Measurements from ENCODE around the gene STXBP5L.
"Not testable (repeated sequence)": the region's sequence is repeated elsewhere in the genome, so short reads cannot be mapped to it uniquely, and the experiment has no call there.

DNA sequence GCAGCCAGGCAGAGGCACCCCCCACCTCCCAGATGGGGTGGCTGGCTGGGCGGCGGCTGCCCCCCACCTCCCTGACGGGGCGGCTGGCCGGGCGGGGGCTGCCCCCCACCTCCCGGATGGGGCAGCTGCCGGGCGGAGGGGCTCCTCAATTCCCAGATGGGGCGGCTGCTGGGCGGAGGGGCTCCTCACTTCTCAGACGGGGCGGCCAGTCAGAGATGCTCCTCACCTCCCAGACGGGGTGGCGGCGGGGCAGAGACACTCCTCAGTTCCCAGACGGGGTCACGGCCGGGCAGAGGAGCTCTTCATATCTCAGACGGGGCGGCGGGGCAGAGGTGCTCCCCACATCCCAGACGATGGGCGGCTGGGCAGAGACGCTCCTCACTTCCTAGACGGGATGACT is 282.6 kb downstream of the STXBP5L start:
- TF ChIP-seq, protein P1, sequence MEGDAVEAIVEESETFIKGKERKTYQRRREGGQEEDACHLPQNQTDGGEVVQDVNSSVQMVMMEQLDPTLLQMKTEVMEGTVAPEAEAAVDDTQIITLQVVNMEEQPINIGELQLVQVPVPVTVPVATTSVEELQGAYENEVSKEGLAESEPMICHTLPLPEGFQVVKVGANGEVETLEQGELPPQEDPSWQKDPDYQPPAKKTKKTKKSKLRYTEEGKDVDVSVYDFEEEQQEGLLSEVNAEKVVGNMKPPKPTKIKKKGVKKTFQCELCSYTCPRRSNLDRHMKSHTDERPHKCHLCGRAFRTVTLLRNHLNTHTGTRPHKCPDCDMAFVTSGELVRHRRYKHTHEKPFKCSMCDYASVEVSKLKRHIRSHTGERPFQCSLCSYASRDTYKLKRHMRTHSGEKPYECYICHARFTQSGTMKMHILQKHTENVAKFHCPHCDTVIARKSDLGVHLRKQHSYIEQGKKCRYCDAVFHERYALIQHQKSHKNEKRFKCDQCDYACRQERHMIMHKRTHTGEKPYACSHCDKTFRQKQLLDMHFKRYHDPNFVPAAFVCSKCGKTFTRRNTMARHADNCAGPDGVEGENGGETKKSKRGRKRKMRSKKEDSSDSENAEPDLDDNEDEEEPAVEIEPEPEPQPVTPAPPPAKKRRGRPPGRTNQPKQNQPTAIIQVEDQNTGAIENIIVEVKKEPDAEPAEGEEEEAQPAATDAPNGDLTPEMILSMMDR (IDR thresholded peaks at IDR 0.05; ENCODE audit: low read depth, low read length, missing input control) = not testable (repeated sequence)
- not testable (repeated sequence) for TF ChIP-seq RAD21 (IDR thresholded peaks at IDR 0.05); JUND (IDR thresholded peaks at IDR 0.05); YY1 (IDR thresholded peaks at IDR 0.05); RXRA (IDR thresholded peaks at IDR 0.05); EGR1 (IDR thresholded peaks at IDR 0.05; ENCODE audit: low read depth in 2 of 2); GABPA (IDR thresholded peaks at IDR 0.05 in 1 of 2, conservative IDR thresholded peaks at IDR 0.05 in 1 of 2); HNF4G (IDR thresholded peaks at IDR 0.05); FOXA1 (IDR thresholded peaks at IDR 0.05); SP1 (IDR thresholded peaks at IDR 0.05)
- TF ChIP-seq, protein P2, sequence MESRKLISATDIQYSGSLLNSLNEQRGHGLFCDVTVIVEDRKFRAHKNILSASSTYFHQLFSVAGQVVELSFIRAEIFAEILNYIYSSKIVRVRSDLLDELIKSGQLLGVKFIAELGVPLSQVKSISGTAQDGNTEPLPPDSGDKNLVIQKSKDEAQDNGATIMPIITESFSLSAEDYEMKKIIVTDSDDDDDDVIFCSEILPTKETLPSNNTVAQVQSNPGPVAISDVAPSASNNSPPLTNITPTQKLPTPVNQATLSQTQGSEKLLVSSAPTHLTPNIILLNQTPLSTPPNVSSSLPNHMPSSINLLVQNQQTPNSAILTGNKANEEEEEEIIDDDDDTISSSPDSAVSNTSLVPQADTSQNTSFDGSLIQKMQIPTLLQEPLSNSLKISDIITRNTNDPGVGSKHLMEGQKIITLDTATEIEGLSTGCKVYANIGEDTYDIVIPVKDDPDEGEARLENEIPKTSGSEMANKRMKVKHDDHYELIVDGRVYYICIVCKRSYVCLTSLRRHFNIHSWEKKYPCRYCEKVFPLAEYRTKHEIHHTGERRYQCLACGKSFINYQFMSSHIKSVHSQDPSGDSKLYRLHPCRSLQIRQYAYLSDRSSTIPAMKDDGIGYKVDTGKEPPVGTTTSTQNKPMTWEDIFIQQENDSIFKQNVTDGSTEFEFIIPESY (IDR thresholded peaks at IDR 0.05) = not testable (repeated sequence)
- TF ChIP-seq, protein P3, sequence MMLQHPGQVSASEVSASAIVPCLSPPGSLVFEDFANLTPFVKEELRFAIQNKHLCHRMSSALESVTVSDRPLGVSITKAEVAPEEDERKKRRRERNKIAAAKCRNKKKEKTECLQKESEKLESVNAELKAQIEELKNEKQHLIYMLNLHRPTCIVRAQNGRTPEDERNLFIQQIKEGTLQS (IDR thresholded peaks at IDR 0.05) = not testable (repeated sequence)
- TF ChIP-seq, protein P4, sequence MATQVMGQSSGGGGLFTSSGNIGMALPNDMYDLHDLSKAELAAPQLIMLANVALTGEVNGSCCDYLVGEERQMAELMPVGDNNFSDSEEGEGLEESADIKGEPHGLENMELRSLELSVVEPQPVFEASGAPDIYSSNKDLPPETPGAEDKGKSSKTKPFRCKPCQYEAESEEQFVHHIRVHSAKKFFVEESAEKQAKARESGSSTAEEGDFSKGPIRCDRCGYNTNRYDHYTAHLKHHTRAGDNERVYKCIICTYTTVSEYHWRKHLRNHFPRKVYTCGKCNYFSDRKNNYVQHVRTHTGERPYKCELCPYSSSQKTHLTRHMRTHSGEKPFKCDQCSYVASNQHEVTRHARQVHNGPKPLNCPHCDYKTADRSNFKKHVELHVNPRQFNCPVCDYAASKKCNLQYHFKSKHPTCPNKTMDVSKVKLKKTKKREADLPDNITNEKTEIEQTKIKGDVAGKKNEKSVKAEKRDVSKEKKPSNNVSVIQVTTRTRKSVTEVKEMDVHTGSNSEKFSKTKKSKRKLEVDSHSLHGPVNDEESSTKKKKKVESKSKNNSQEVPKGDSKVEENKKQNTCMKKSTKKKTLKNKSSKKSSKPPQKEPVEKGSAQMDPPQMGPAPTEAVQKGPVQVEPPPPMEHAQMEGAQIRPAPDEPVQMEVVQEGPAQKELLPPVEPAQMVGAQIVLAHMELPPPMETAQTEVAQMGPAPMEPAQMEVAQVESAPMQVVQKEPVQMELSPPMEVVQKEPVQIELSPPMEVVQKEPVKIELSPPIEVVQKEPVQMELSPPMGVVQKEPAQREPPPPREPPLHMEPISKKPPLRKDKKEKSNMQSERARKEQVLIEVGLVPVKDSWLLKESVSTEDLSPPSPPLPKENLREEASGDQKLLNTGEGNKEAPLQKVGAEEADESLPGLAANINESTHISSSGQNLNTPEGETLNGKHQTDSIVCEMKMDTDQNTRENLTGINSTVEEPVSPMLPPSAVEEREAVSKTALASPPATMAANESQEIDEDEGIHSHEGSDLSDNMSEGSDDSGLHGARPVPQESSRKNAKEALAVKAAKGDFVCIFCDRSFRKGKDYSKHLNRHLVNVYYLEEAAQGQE (IDR thresholded peaks at IDR 0.05) = not testable (repeated sequence)
- TF ChIP-seq, protein P5, sequence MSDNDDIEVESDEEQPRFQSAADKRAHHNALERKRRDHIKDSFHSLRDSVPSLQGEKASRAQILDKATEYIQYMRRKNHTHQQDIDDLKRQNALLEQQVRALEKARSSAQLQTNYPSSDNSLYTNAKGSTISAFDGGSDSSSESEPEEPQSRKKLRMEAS (IDR thresholded peaks at IDR 0.05) = not testable (repeated sequence)

All from liver (tissue), 3 donors.